DLD1 (cell line): ENCODE measurements around the gene HLX.

Experiments
- in situ Hi-C: cut with HindIII; loops from 2 replicates; pipeline ENCODE4 v1.10.0; 2017; ENCODE audit warnings: low sequenced_read_pairs

The HLX gene

GRCh38 chr1:220922951-220923350 is 43.7 kb downstream of the HLX start:
- in situ Hi-C loops: no loop called here

DNA sequence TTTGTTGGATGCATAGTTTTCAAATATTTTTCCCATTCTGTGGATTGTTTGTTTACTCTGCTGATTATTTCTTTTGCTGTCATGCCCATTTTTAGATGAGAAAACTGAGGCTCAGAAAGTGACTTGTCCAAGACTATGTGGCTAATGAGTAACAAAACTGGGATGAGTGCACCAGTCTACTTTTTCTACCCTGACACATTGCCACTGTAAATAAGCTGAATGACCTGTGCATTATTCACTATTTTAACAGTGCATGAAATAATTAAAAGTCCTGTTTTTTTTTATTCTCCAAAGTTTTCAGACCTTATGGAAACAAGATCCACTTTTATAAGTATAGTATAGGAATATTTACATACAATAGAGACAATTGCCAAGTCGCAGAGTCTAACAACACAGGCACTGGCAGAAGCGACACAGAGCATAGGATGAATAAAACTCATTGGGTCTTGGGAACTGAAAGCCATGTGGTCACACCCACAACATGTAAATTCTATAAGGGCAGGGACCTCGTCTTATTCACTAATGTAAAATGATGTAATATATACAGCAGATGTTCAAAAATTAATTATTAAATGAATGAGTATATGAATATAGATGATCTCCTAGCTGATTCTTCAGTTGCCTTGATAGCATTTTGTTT is 45.2 kb downstream of the HLX start:
- in situ Hi-C loops: no loop called here

GRCh38 chr1:220925707-220926106 is 46.5 kb downstream of the HLX start:
- in situ Hi-C loops: no loop called here

DNA sequence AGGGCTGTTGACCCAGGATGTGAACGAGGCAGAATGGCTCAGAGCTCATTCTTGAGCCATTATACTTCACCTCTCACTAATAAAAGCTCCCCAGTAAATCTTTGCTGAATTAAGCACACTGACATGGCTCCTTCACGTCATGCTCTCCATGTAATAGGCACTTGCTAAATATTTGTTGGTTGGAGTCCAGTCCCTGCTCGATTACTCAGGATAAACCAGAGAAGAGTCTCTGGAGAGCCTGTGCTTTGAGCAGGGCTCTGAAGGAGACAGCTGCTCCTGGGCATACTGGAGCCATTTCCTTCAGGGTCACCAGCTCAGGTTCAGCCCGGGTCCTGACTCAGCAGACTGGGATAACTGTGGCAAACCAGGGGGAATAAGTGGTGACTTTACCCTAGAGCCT is 46.9 kb downstream of the HLX start:
- in situ Hi-C loops: no loop called here

DNA sequence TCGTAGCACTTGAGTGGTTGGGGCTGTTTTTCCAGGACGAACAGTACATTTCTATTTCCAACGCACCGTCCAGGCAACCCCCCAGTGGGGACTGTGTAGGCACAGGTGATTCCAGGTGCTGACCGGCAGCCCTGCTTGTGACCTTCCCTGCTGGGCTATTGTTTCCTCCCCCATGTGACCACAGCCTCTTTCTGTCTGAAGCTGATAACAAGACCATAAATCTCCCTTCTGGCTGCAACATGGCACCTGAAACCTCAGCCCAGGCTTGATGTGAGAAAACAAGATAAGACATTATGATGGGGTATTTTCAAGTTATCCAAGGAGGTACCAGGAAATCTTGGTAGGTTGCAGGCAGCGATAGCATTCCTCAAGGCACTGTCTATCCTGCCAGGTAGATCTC is 48.2 kb downstream of the HLX start:
- in situ Hi-C loops: no loop called here

DNA sequence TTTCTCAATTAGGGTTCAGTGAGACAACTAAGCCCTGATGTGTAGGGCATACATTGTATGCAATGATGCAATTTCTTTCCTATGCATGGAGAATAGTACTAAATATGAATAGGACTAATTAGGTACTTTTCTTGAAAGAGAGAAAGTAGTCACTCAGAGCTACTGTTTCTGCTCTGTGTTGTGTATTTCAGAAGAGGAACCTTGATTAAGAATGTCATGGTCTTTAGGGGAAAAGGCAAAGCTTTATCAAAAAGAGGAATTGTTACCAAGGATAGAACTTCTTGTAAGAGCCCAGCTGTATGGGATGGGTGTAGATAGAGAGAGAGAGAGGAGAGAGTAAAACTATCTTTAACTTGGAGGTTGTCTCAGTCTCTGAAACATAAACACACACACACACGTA is 49.1 kb downstream of the HLX start:
- in situ Hi-C loops: no loop called here

DNA sequence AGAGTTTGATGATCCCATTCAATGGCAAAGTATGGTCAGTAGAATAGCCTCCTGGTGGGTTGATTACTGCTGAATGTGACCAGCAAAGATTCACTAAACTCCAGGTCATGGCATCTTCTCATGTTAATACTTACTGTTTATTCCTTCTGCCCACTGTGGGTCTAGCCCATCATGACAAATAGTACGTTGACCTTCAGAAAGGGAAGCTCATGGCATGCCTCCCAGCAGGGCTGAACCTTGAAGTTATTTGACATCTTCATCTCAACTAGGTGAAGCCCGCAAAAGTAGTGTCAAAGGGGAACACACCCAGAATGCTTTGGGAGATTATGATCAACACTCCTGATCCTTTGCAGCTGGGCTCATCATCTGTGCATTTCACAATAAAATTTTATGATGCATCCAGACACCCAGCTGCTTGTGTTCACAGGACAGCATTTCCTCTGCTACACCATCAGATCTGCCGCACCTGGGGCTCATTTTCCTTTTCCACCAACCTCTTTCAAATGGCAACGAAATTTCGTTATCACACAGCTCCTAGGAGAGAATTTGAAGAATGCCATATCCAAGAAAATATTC is 49.6 kb downstream of the HLX start:
- in situ Hi-C loops: no loop called here

- in situ Hi-C loops: no loop called here
These were observed 50.1 kb downstream of the HLX start for GRCh38 chr1:220929304-220929703.
